Measurements from ENCODE around the gene CAV2.

- TF ChIP-seq CTCF (IDR thresholded peaks at IDR 0.05) (no peak), POLR2A (IDR thresholded peaks at IDR 0.05) (no peak)
These were observed 43.1 kb downstream of the CAV2 start for GRCh38 chr7:116542618-116543017.

Data from right lobe of liver (tissue), 4 donors.